ENCODE results near the gene PDGFRB. TPM values are rescaled to one million over a fixed set of nuclear protein-coding genes. Genes with fewer than 3 reads are reported as not detected.

Gene PDGFRB
- total and polyA plus RNA-seq, 4 donors = 5.2 to 13.1 (median 8.3) TPM

DNA sequence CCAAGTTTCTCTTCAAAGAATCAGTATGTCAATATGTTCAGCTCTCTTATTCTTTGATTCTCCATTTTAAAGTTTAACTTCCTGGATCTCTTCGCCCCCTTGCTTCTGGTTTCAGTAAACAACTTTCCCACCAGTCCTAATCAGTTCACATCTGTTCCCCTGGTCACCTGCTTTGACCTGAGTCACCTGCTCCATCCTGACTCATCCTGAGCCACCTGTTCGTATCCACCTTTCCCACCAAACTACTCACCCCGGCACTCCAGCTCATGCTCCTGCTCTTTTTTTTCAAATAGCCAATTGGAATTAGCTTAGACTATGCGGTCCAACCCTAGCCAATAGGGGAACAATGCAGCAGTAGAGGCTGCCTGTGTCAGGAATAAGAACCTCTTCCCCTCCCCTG, 45.7 kb downstream of the PDGFRB start:
- 70% methylated on average over 4 of the region's 4 CpGs for WGBS
- H3K27me3 ChIP-seq (ENCODE audit: control insufficient read depth in 4 of 4, insufficient read depth in 4 of 4, low read length in 3 of 4) = no peaks in the 10 kb centered on the region
- no peak overlapping the region for H3K27ac ChIP-seq (ENCODE audit: low read depth in 1 of 2, low read length in 2 of 2)
- no peak for DNase-seq (ENCODE audit: low spot score)
- TF ChIP-seq HNF4A (conservative IDR thresholded peaks at IDR 0.05) (no peak), NR2F2 (IDR thresholded peaks at IDR 0.05) (no peak), RAD21 (IDR thresholded peaks at IDR 0.05) (no peak), TAF1 (conservative IDR thresholded peaks at IDR 0.05) (no peak), YY1 (IDR thresholded peaks at IDR 0.05) (no peak), FOXA1 (IDR thresholded peaks at IDR 0.05) (no peak), RXRA (IDR thresholded peaks at IDR 0.05) (no peak), FOXA2 (IDR thresholded peaks at IDR 0.05) (no peak), SP1 (IDR thresholded peaks at IDR 0.05) (no peak)
- TF ChIP-seq, protein P1, sequence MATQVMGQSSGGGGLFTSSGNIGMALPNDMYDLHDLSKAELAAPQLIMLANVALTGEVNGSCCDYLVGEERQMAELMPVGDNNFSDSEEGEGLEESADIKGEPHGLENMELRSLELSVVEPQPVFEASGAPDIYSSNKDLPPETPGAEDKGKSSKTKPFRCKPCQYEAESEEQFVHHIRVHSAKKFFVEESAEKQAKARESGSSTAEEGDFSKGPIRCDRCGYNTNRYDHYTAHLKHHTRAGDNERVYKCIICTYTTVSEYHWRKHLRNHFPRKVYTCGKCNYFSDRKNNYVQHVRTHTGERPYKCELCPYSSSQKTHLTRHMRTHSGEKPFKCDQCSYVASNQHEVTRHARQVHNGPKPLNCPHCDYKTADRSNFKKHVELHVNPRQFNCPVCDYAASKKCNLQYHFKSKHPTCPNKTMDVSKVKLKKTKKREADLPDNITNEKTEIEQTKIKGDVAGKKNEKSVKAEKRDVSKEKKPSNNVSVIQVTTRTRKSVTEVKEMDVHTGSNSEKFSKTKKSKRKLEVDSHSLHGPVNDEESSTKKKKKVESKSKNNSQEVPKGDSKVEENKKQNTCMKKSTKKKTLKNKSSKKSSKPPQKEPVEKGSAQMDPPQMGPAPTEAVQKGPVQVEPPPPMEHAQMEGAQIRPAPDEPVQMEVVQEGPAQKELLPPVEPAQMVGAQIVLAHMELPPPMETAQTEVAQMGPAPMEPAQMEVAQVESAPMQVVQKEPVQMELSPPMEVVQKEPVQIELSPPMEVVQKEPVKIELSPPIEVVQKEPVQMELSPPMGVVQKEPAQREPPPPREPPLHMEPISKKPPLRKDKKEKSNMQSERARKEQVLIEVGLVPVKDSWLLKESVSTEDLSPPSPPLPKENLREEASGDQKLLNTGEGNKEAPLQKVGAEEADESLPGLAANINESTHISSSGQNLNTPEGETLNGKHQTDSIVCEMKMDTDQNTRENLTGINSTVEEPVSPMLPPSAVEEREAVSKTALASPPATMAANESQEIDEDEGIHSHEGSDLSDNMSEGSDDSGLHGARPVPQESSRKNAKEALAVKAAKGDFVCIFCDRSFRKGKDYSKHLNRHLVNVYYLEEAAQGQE (IDR thresholded peaks at IDR 0.05) = no peak
- TF ChIP-seq, protein P2, sequence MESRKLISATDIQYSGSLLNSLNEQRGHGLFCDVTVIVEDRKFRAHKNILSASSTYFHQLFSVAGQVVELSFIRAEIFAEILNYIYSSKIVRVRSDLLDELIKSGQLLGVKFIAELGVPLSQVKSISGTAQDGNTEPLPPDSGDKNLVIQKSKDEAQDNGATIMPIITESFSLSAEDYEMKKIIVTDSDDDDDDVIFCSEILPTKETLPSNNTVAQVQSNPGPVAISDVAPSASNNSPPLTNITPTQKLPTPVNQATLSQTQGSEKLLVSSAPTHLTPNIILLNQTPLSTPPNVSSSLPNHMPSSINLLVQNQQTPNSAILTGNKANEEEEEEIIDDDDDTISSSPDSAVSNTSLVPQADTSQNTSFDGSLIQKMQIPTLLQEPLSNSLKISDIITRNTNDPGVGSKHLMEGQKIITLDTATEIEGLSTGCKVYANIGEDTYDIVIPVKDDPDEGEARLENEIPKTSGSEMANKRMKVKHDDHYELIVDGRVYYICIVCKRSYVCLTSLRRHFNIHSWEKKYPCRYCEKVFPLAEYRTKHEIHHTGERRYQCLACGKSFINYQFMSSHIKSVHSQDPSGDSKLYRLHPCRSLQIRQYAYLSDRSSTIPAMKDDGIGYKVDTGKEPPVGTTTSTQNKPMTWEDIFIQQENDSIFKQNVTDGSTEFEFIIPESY (IDR thresholded peaks at IDR 0.05) = no peak
- TF ChIP-seq, protein P3, sequence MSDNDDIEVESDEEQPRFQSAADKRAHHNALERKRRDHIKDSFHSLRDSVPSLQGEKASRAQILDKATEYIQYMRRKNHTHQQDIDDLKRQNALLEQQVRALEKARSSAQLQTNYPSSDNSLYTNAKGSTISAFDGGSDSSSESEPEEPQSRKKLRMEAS (IDR thresholded peaks at IDR 0.05) = no peak
- H3K9me3 ChIP-seq (ENCODE audit: control insufficient read depth in 4 of 4, low read length in 3 of 4) = no peaks in the 10 kb centered on the region
- no peak overlapping the region for H3K4me3 ChIP-seq (ENCODE audit: low read depth in 1 of 3, low read length in 3 of 3)
- no peaks in the 10 kb centered on the region for H3K4me1 ChIP-seq (ENCODE audit: control insufficient read depth in 4 of 4, insufficient read depth in 4 of 4, low read length in 3 of 4)
- H3K36me3 ChIP-seq (ENCODE audit: control insufficient read depth in 4 of 4, insufficient read depth in 3 of 4, low read depth in 1 of 4, low read length in 3 of 4) = peaks cover 0 to 3% (median 0%) of the 10 kb centered on the region in 4 donors
- no peak overlapping the region for H3K9ac ChIP-seq (ENCODE audit: low read depth in 1 of 2, low read length in 2 of 2)

DNA sequence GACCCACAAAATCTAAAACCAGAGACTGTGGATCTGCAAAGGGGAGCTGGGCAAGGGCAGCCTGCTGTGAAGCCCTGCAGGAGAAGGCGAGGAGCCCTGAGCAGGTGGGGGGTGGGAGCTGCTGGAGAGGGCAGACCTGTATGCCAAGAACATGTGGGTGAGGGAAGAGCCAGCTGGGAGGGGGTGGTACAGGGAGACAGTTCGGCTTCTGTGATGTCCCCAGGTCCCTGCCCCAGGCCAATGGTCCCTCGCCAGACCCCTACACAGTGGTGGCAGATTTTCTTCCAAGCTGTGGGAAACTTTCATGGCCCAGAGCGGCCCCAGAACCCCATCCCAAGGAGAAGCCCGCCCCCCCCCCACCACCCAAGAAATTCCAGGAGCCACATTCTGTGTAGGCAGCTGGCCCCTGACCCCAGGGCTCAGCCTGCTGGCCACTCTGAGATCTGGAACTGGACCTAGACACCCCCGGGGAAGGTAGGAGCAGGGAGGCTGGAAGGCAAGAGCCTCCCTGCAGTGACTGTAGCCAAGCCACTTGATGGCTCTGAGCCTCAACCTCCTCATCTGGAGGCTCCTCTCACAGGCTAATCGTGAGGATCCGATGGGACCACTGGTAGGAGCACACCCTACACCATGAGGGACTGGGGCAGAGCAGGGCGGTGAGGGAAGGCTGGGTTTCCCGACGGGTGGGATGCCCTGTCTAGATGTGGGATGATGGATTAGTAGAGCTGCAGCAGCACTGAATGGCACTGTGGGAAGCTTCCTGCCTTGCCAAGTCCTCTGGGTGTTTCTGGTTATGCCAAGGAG, 46.7 kb downstream of the PDGFRB start:
- Histone ChIP-seq H3K9me3 (ENCODE audit: control insufficient read depth in 4 of 4, low read length in 3 of 4) (no peaks in the 10 kb centered on the region), H3K27me3 (ENCODE audit: control insufficient read depth in 4 of 4, insufficient read depth in 4 of 4, low read length in 3 of 4) (no peaks in the 10 kb centered on the region), H3K27ac (ENCODE audit: low read depth in 1 of 2, low read length in 2 of 2) (no peak overlapping the region), H3K4me1 (ENCODE audit: control insufficient read depth in 4 of 4, insufficient read depth in 4 of 4, low read length in 3 of 4) (no peaks in the 10 kb centered on the region), H3K9ac (ENCODE audit: low read depth in 1 of 2, low read length in 2 of 2) (no peak overlapping the region), H3K36me3 (ENCODE audit: control insufficient read depth in 4 of 4, insufficient read depth in 3 of 4, low read depth in 1 of 4, low read length in 3 of 4) (peaks cover 0 to under 1% (median 0%) of the 10 kb centered on the region in 4 donors), H3K4me3 (ENCODE audit: low read depth in 1 of 3, low read length in 3 of 3) (no peak overlapping the region)
- 90% methylated on average over 11 of the region's 11 CpGs for WGBS
- DNase-seq (ENCODE audit: low spot score) = no peak
- TF ChIP-seq FOXA2 (IDR thresholded peaks at IDR 0.05) (no peak), RAD21 (IDR thresholded peaks at IDR 0.05) (no peak), RXRA (IDR thresholded peaks at IDR 0.05) (no peak), SP1 (IDR thresholded peaks at IDR 0.05) (no peak), NR2F2 (IDR thresholded peaks at IDR 0.05) (no peak), TAF1 (conservative IDR thresholded peaks at IDR 0.05) (no peak), HNF4G (IDR thresholded peaks at IDR 0.05) (no peak), HNF4A (conservative IDR thresholded peaks at IDR 0.05) (no peak), YY1 (IDR thresholded peaks at IDR 0.05) (no peak), JUND (IDR thresholded peaks at IDR 0.05) (no peak), EGR1 (IDR thresholded peaks at IDR 0.05; ENCODE audit: low read depth in 2 of 2) (no peak)
- TF ChIP-seq, protein P3 (IDR thresholded peaks at IDR 0.05) = no peak
- TF ChIP-seq, protein P2 (IDR thresholded peaks at IDR 0.05) = no peak
- TF ChIP-seq, protein P1 (IDR thresholded peaks at IDR 0.05) = no peak
- TF ChIP-seq, protein P4, sequence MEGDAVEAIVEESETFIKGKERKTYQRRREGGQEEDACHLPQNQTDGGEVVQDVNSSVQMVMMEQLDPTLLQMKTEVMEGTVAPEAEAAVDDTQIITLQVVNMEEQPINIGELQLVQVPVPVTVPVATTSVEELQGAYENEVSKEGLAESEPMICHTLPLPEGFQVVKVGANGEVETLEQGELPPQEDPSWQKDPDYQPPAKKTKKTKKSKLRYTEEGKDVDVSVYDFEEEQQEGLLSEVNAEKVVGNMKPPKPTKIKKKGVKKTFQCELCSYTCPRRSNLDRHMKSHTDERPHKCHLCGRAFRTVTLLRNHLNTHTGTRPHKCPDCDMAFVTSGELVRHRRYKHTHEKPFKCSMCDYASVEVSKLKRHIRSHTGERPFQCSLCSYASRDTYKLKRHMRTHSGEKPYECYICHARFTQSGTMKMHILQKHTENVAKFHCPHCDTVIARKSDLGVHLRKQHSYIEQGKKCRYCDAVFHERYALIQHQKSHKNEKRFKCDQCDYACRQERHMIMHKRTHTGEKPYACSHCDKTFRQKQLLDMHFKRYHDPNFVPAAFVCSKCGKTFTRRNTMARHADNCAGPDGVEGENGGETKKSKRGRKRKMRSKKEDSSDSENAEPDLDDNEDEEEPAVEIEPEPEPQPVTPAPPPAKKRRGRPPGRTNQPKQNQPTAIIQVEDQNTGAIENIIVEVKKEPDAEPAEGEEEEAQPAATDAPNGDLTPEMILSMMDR (IDR thresholded peaks at IDR 0.05; ENCODE audit: low read depth, low read length, missing input control) = no peak
